ENCODE results near the gene PRSS35.
"Not testable (repeated sequence)": the region's sequence is repeated elsewhere in the genome, so short reads cannot be mapped to it uniquely, and the experiment has no call there.

Gene PRSS35

GRCh38 chr6:83476971-83477370, 35.4 kb upstream of the PRSS35 start:
- H3K9me3 ChIP-seq (ENCODE audit: control insufficient read depth, low read length), result no peaks in the 10 kb centered on the region
- H3K4me1 ChIP-seq, result no peaks in the 10 kb centered on the region
- H3K27me3 ChIP-seq (ENCODE audit: control insufficient read depth, insufficient read depth, low read length), result no peaks in the 10 kb centered on the region
- no peak overlapping the region for H3K9ac ChIP-seq
- H3K4me3 ChIP-seq (ENCODE audit: low read depth, low read length), result no peak overlapping the region
- H3K79me2 ChIP-seq, result no peaks in the 10 kb centered on the region
- H3K36me3 ChIP-seq (ENCODE audit: control insufficient read depth, insufficient read depth, low read length), result no peaks in the 10 kb centered on the region
- H2AFZ ChIP-seq, result no peak overlapping the region
- H3K4me2 ChIP-seq (ENCODE audit: low read length), result no peak overlapping the region
- H3K27ac ChIP-seq, result no peak overlapping the region
- TF ChIP-seq CTCF (IDR thresholded peaks at IDR 0.05), result no peak

- Histone ChIP-seq H3K9me3 (ENCODE audit: control insufficient read depth, low read length) (no peaks in the 10 kb centered on the region), H3K4me3 (ENCODE audit: low read depth, low read length) (no peak overlapping the region), H3K27ac (no peak overlapping the region), H3K4me2 (ENCODE audit: low read length) (no peak overlapping the region), H3K9ac (no peak overlapping the region), H3K79me2 (no peaks in the 10 kb centered on the region), H3K36me3 (ENCODE audit: control insufficient read depth, insufficient read depth, low read length) (no peaks in the 10 kb centered on the region), H3K27me3 (ENCODE audit: control insufficient read depth, insufficient read depth, low read length) (no peaks in the 10 kb centered on the region), H3K4me1 (no peaks in the 10 kb centered on the region), H2AFZ (no peak overlapping the region)
- TF ChIP-seq CTCF (IDR thresholded peaks at IDR 0.05), result no peak
Measured at GRCh38 chr6:83479389-83479788, 32.9 kb upstream of the PRSS35 start.

GRCh38 chr6:83480470-83480869, 31.9 kb upstream of the PRSS35 start:
- Histone ChIP-seq H2AFZ (no peak overlapping the region), H3K9ac (no peak overlapping the region), H3K9me3 (ENCODE audit: control insufficient read depth, low read length) (no peaks in the 10 kb centered on the region), H3K27me3 (ENCODE audit: control insufficient read depth, insufficient read depth, low read length) (no peaks in the 10 kb centered on the region), H3K4me2 (ENCODE audit: low read length) (no peak overlapping the region), H3K4me3 (ENCODE audit: low read depth, low read length) (no peak overlapping the region), H3K79me2 (no peaks in the 10 kb centered on the region), H3K27ac (no peak overlapping the region), H3K4me1 (no peaks in the 10 kb centered on the region), H3K36me3 (ENCODE audit: control insufficient read depth, insufficient read depth, low read length) (no peaks in the 10 kb centered on the region)
- TF ChIP-seq CTCF (IDR thresholded peaks at IDR 0.05), result no peak

GRCh38 chr6:83481938-83482337, 30.4 kb upstream of the PRSS35 start:
- not testable (repeated sequence) for H3K4me3 ChIP-seq (ENCODE audit: low read depth, low read length); H3K79me2 ChIP-seq; H3K9me3 ChIP-seq (ENCODE audit: control insufficient read depth, low read length)

GRCh38 chr6:83488448-83488847, 23.9 kb upstream of the PRSS35 start:
- no peak overlapping the region for H3K27ac ChIP-seq
- H3K4me1 ChIP-seq, result no peaks in the 10 kb centered on the region
- no peak overlapping the region for H2AFZ ChIP-seq
- no peak for TF ChIP-seq CTCF (IDR thresholded peaks at IDR 0.05)
- H3K27me3 ChIP-seq (ENCODE audit: control insufficient read depth, insufficient read depth, low read length), result no peaks in the 10 kb centered on the region
- H3K79me2 ChIP-seq, result no peaks in the 10 kb centered on the region
- H3K4me2 ChIP-seq (ENCODE audit: low read length), result no peak overlapping the region
- H3K36me3 ChIP-seq (ENCODE audit: control insufficient read depth, insufficient read depth, low read length), result no peaks in the 10 kb centered on the region
- H3K4me3 ChIP-seq (ENCODE audit: low read depth, low read length), result no peak overlapping the region
- H3K9ac ChIP-seq, result no peak overlapping the region
- H3K9me3 ChIP-seq (ENCODE audit: control insufficient read depth, low read length), result no peaks in the 10 kb centered on the region

More at GRCh38 chr6:83481938-83482337, 30.4 kb upstream of the PRSS35 start:
- H3K4me1 ChIP-seq; H3K4me2 ChIP-seq (ENCODE audit: low read length); H3K27me3 ChIP-seq (ENCODE audit: control insufficient read depth, insufficient read depth, low read length); H3K27ac ChIP-seq; H2AFZ ChIP-seq; H3K9ac ChIP-seq; H3K36me3 ChIP-seq (ENCODE audit: control insufficient read depth, insufficient read depth, low read length): not testable (repeated sequence)

Data from parathyroid adenoma (tissue), 2 donors.